Ectodermal cell (in vitro differentiated cells): Measurements from ENCODE around the gene KIAA0586.
"Not testable (repeated sequence)": the region's sequence is repeated elsewhere in the genome, so short reads cannot be mapped to it uniquely, and the experiment has no call there.

ENCODE experiments used
- H3K27ac ChIP-seq: 2 replicates; pipeline ENCODE4 v1.7.0; 2013; ENCODE audit warnings: mild to moderate bottlenecking, low read depth, low read length; ENCODE audit not compliant: insufficient read depth, poor library complexity, severe bottlenecking
- H3K27me3 ChIP-seq: 2 replicates; pipeline ENCODE4 v1.7.0; 2013; ENCODE audit warnings: mild to moderate bottlenecking, low read length; ENCODE audit not compliant: insufficient read depth, control insufficient read depth, poor library complexity, severe bottlenecking
- H3K36me3 ChIP-seq: one replicate; pipeline ENCODE4 v1.7.0; 2013; ENCODE audit warnings: low read length; ENCODE audit not compliant: control insufficient read depth, insufficient read depth
- H3K4me1 ChIP-seq: one replicate; pipeline ENCODE4 v1.7.0; 2013; ENCODE audit warnings: low read length; ENCODE audit not compliant: control insufficient read depth, insufficient read depth
- H3K4me3 ChIP-seq: 2 replicates; pipeline ENCODE4 v1.7.0; 2013; ENCODE audit warnings: low read depth, low read length, control low read depth; ENCODE audit not compliant: insufficient read depth
- H3K9me3 ChIP-seq: 2 replicates; pipeline ENCODE4 v1.7.0; 2013; ENCODE audit warnings: mild to moderate bottlenecking, low read length, moderate library complexity; ENCODE audit not compliant: control insufficient read depth
- WGBS, 2 experiments: methylation state at CpG; one replicate each; pipeline ENCODE4 v1.1.7; 2013; ENCODE audit warnings: missing lambda C conversion rate in 2 of 2; 5-methylcytosine and 5-hydroxymethylcytosine counted together

The KIAA0586 gene

GRCh38 chr14:58563978-58564377 lies 136.5 kb downstream of the KIAA0586 start:
- no peak overlapping the region for H3K4me3 ChIP-seq
- H3K36me3 ChIP-seq, result no peaks in the 10 kb centered on the region
- peaks cover 6% of the 10 kb centered on the region for H3K4me1 ChIP-seq
- 89 to 92% methylated on average over 3 of the region's 3 CpGs for WGBS, 2 experiments
- no peaks in the 10 kb centered on the region for H3K9me3 ChIP-seq
- no peak overlapping the region for H3K27ac ChIP-seq
- H3K27me3 ChIP-seq, result no peaks in the 10 kb centered on the region

- Histone ChIP-seq H3K36me3 (no peaks in the 10 kb centered on the region), H3K4me3 (no peak overlapping the region), H3K4me1 (peaks cover 6% of the 10 kb centered on the region), H3K27me3 (no peaks in the 10 kb centered on the region), H3K27ac (no peak overlapping the region), H3K9me3 (no peaks in the 10 kb centered on the region)
- WGBS, 2 experiments, result 93 to 95% methylated on average over 4 of the region's 4 CpGs
Measured at GRCh38 chr14:58565832-58566231, 138.3 kb downstream of the KIAA0586 start.

- Histone ChIP-seq H3K4me3 (no peak overlapping the region), H3K36me3 (no peaks in the 10 kb centered on the region), H3K27ac (no peak overlapping the region), H3K9me3 (no peaks in the 10 kb centered on the region), H3K27me3 (no peaks in the 10 kb centered on the region), H3K4me1 (peaks cover 8% of the 10 kb centered on the region)
- WGBS, 2 experiments, result 88 to 97% methylated on average over 3 of the region's 3 CpGs
Measured at GRCh38 chr14:58566979-58567378, 139.5 kb downstream of the KIAA0586 start.

GRCh38 chr14:58568322-58568721 lies 140.8 kb downstream of the KIAA0586 start:
- Histone ChIP-seq H3K27me3 (no peaks in the 10 kb centered on the region), H3K36me3 (no peaks in the 10 kb centered on the region), H3K4me1 (peaks cover 13% of the 10 kb centered on the region), H3K4me3 (no peak overlapping the region), H3K9me3 (no peaks in the 10 kb centered on the region), H3K27ac (no peak overlapping the region)
- WGBS, 2 experiments, result 87 to 93% methylated on average over 3 of the region's 3 CpGs

- Histone ChIP-seq H3K4me3 (no peak overlapping the region), H3K27ac (no peak overlapping the region), H3K4me1 (peaks cover 7% of the 10 kb centered on the region), H3K36me3 (no peaks in the 10 kb centered on the region), H3K27me3 (no peaks in the 10 kb centered on the region), H3K9me3 (no peaks in the 10 kb centered on the region)
- 94 to 98% methylated on average over 7 of the region's 7 CpGs for WGBS, 2 experiments
Measured at GRCh38 chr14:58571256-58571655, 143.7 kb downstream of the KIAA0586 start.

GRCh38 chr14:58571769-58572472 lies 144.4 kb downstream of the KIAA0586 start:
- peaks cover 7% of the 10 kb centered on the region for H3K4me1 ChIP-seq
- no peaks in the 10 kb centered on the region for H3K9me3 ChIP-seq
- 73 to 77% methylated on average over 9 of the region's 9 CpGs for WGBS, 2 experiments
- H3K27ac ChIP-seq, result no peak overlapping the region
- H3K27me3 ChIP-seq, result no peaks in the 10 kb centered on the region
- H3K36me3 ChIP-seq, result no peaks in the 10 kb centered on the region
- H3K4me3 ChIP-seq, result no peak overlapping the region

- Histone ChIP-seq H3K9me3 (no peaks in the 10 kb centered on the region), H3K36me3 (no peaks in the 10 kb centered on the region), H3K4me1 (peaks cover 7% of the 10 kb centered on the region), H3K27ac (no peak overlapping the region), H3K27me3 (no peaks in the 10 kb centered on the region), H3K4me3 (no peak overlapping the region)
- 100% methylated on average over 1 of the region's 1 CpG; no CpG with 5 or more reads in 1 of the 2 experiments for WGBS, 2 experiments
Measured at GRCh38 chr14:58572473-58572853, 144.9 kb downstream of the KIAA0586 start.

- no peak overlapping the region for H3K27ac ChIP-seq
Measured at GRCh38 chr14:58572863-58573262, 145.3 kb downstream of the KIAA0586 start.

GRCh38 chr14:58574623-58575022 lies 147.1 kb downstream of the KIAA0586 start:
- Histone ChIP-seq H3K27ac (no peak overlapping the region), H3K4me3 (no peak overlapping the region), H3K36me3 (no peaks in the 10 kb centered on the region), H3K4me1 (peaks cover 7% of the 10 kb centered on the region), H3K9me3 (no peaks in the 10 kb centered on the region), H3K27me3 (no peaks in the 10 kb centered on the region)
- WGBS, 2 experiments, result 90 to 92% methylated on average over 2 of the region's 2 CpGs

More at GRCh38 chr14:58572863-58573262, 145.3 kb downstream of the KIAA0586 start:
- peaks cover 7% of the 10 kb centered on the region for H3K4me1 ChIP-seq
- H3K27me3 ChIP-seq, result no peaks in the 10 kb centered on the region
- 95 to 97% methylated on average over 2 of the region's 2 CpGs for WGBS, 2 experiments
- H3K9me3 ChIP-seq, result no peaks in the 10 kb centered on the region
- no peak overlapping the region for H3K4me3 ChIP-seq
- H3K36me3 ChIP-seq, result no peaks in the 10 kb centered on the region

- 90 to 91% methylated on average over 1 of the region's 1 CpG for WGBS, 2 experiments
- H3K27me3 ChIP-seq, result no peaks in the 10 kb centered on the region
- H3K27ac ChIP-seq, result no peak overlapping the region
- peaks cover 7% of the 10 kb centered on the region for H3K4me1 ChIP-seq
- H3K4me3 ChIP-seq, result no peak overlapping the region
- H3K9me3 ChIP-seq, result no peaks in the 10 kb centered on the region
- H3K36me3 ChIP-seq, result no peaks in the 10 kb centered on the region
Measured at GRCh38 chr14:58575956-58576355, 148.4 kb downstream of the KIAA0586 start.

- not testable (repeated sequence) for H3K36me3 ChIP-seq, H3K4me3 ChIP-seq, H3K9me3 ChIP-seq, H3K4me1 ChIP-seq, H3K27ac ChIP-seq, H3K27me3 ChIP-seq
Measured at GRCh38 chr14:58580035-58580434, 152.5 kb downstream of the KIAA0586 start.
